Endothelial cell of umbilical vein (primary cell): Measurements from ENCODE around the gene PPME1.

Experiments used
- CTCF ChIP-seq, 2 donors: IDR thresholded peaks; 1 replicate in 1 of 2; 2 replicates in 1 of 2; pipeline ENCODE4 v1.5.1; 2011; ENCODE audit warnings: low read length in 2 of 2, mild to moderate bottlenecking in 2 of 2, moderate library complexity in 2 of 2, control low read depth in 1 of 2, inconsistent platforms in 1 of 2, low read depth in 1 of 2; ENCODE audit not compliant: insufficient read depth in 1 of 2; ENCODE audit errors: extremely low read depth in 1 of 2
- EZH2 ChIP-seq: IDR thresholded peaks from 2 replicates; pipeline ENCODE4 v1.6.1; 2012; ENCODE audit warnings: borderline replicate concordance, low read depth, mild to moderate bottlenecking, moderate library complexity, low read length, inconsistent platforms; ENCODE audit not compliant: severe bottlenecking
- MAX ChIP-seq: IDR thresholded peaks from 2 replicates; pipeline ENCODE4 v1.6.1; 2011; ENCODE audit not compliant: insufficient read depth, insufficient read length
- POLR2A ChIP-seq: IDR thresholded peaks from 2 replicates; pipeline ENCODE4 v1.6.1; 2012; ENCODE audit warnings: low read depth, mild to moderate bottlenecking, control low read depth, low read length
- POLR2AphosphoS5 ChIP-seq: IDR thresholded peaks from 2 replicates; pipeline ENCODE4 v1.6.1; 2012; ENCODE audit warnings: low read depth, mild to moderate bottlenecking, control low read depth, low read length, moderate library complexity; ENCODE audit not compliant: insufficient read depth

- no peak for TF ChIP-seq POLR2AphosphoS5
- TF ChIP-seq EZH2: no peak
- no peak for TF ChIP-seq MAX
- no peak for TF ChIP-seq POLR2A
- no peak for TF ChIP-seq CTCF (IDR thresholded peaks at IDR 0.05; ENCODE audit: extremely low read depth in 1 of 2, insufficient read depth in 1 of 2, low read depth in 1 of 2, low read length in 2 of 2)
These were observed 38.3 kb upstream of the PPME1 start for GRCh38 chr11:74132833-74133232.
